Measurements from ENCODE around the gene TP53RK.
"Not testable (repeated sequence)": the region's sequence is repeated elsewhere in the genome, so short reads cannot be mapped to it uniquely, and the experiment has no call there.

The TP53RK gene

GRCh38 chr20:46683011-46683667 lies 6.1 kb downstream of the TP53RK start:
- no peak for DNase-seq (ENCODE audit: low spot score)

- DNase-seq (ENCODE audit: low spot score): no peak
These were observed 7.0 kb downstream of the TP53RK start for GRCh38 chr20:46682063-46682821.

GRCh38 chr20:46681032-46681854 lies 8.0 kb downstream of the TP53RK start:
- DNase-seq (ENCODE audit: low spot score): peak; percentile 34

GRCh38 chr20:46680684-46681031 lies 8.6 kb downstream of the TP53RK start:
- no peak for DNase-seq (ENCODE audit: low spot score)

- no peak for DNase-seq (ENCODE audit: low spot score)
These were observed 10.7 kb downstream of the TP53RK start for GRCh38 chr20:46678516-46678915.

- DNase-seq (ENCODE audit: low spot score): no peak
These were observed 11.6 kb downstream of the TP53RK start for GRCh38 chr20:46677608-46678007.

GRCh38 chr20:46676649-46677316 lies 12.5 kb downstream of the TP53RK start:
- not testable (repeated sequence) for DNase-seq (ENCODE audit: low spot score)

GRCh38 chr20:46674253-46675083 lies 14.8 kb downstream of the TP53RK start:
- no peak for DNase-seq (ENCODE audit: low spot score)

- DNase-seq (ENCODE audit: low spot score): no peak
These were observed 15.6 kb downstream of the TP53RK start for GRCh38 chr20:46673394-46674252.

- no peak for DNase-seq (ENCODE audit: low spot score)
These were observed 16.6 kb downstream of the TP53RK start for GRCh38 chr20:46672543-46673148.

GRCh38 chr20:46671866-46672542 lies 17.2 kb downstream of the TP53RK start:
- no peak for DNase-seq (ENCODE audit: low spot score)

- no peak for DNase-seq (ENCODE audit: low spot score)
These were observed 18.4 kb downstream of the TP53RK start for GRCh38 chr20:46670585-46671584.

- no peak for DNase-seq (ENCODE audit: low spot score)
These were observed 19.0 kb downstream of the TP53RK start for GRCh38 chr20:46670228-46670584.

- no peak for DNase-seq (ENCODE audit: low spot score)
These were observed 22.3 kb downstream of the TP53RK start for GRCh38 chr20:46666818-46667515.

- no peak for DNase-seq (ENCODE audit: low spot score)
These were observed 22.9 kb downstream of the TP53RK start for GRCh38 chr20:46666306-46666705.

GRCh38 chr20:46665602-46666001 lies 23.6 kb downstream of the TP53RK start:
- DNase-seq (ENCODE audit: low spot score): no peak

- no peak for DNase-seq (ENCODE audit: low spot score)
These were observed 25.7 kb downstream of the TP53RK start for GRCh38 chr20:46663531-46663930.

GRCh38 chr20:46661659-46662058 lies 27.6 kb downstream of the TP53RK start:
- DNase-seq (ENCODE audit: low spot score): no peak
